GM12801 (cell line): ENCODE results near the gene C1QL2.

Experiments
- TF ChIP-seq, protein P1 (sequence below): IDR thresholded peaks from one replicate; pipeline ENCODE4 v1.5.1; 2011; ENCODE audit warnings: control low read depth; ENCODE audit not compliant: insufficient read length; ENCODE audit errors: extremely low read depth

Gene C1QL2

GRCh38 chr2:119158563-119159347 lies at the start of gene C1QL2:
TSS of gene C1QL2 (minus strand) at chr2:119158751. CDS start at chr2:119158269, 482 bp downstream.
- TF ChIP-seq, protein P1, sequence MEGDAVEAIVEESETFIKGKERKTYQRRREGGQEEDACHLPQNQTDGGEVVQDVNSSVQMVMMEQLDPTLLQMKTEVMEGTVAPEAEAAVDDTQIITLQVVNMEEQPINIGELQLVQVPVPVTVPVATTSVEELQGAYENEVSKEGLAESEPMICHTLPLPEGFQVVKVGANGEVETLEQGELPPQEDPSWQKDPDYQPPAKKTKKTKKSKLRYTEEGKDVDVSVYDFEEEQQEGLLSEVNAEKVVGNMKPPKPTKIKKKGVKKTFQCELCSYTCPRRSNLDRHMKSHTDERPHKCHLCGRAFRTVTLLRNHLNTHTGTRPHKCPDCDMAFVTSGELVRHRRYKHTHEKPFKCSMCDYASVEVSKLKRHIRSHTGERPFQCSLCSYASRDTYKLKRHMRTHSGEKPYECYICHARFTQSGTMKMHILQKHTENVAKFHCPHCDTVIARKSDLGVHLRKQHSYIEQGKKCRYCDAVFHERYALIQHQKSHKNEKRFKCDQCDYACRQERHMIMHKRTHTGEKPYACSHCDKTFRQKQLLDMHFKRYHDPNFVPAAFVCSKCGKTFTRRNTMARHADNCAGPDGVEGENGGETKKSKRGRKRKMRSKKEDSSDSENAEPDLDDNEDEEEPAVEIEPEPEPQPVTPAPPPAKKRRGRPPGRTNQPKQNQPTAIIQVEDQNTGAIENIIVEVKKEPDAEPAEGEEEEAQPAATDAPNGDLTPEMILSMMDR: no peak

DNA sequence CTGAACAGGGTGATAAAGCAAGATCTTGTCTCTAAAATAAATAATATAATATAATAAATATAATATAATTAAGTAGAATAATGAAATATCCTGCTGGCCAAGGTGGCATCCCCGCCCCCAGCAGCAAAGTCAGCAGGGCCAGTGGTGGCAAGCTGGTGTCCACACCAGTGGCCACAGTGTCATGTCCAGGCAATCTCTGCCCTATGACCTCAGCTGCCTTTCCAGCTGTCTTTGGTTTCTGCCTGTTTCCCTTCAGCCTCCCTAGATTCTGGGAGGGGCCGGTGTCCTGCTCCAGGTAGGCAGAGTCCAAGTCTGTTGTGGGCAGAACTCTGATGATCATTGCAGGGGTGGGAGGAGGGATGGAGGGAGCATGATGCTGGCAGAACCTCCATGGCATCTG lies 48.9 kb upstream of the C1QL2 start:
- TF ChIP-seq, protein P1: no peak

GRCh38 chr2:119206201-119206600 lies 47.6 kb upstream of the C1QL2 start:
- TF ChIP-seq, protein P1: no peak

- TF ChIP-seq, protein P1: no peak
Observed at GRCh38 chr2:119205001-119205706, 46.6 kb upstream of the C1QL2 start.

DNA sequence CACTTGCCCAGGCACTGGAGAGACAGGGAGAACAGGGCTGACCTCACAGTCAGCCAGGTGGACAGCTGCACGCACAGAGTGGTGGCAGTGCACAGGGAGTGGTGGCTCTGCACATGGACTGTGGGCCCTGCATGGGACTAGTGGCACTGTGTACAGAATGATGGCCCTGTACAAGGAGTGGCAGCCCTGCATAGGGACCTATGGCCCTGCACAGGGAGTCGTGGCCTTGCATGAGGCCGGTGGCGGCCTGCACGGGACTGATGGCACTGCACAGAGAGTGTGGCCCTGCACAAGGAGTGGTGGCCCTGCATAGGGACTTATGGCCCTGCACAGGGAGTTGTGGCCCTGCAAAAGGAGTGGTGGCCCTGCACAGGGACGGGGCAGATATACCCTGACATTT lies 46.0 kb upstream of the C1QL2 start:
- TF ChIP-seq, protein P1: no peak

GRCh38 chr2:119202610-119203310 lies 44.2 kb upstream of the C1QL2 start:
- TF ChIP-seq, protein P1: no peak

- TF ChIP-seq, protein P1: no peak
Observed at GRCh38 chr2:119201815-119202214, 43.3 kb upstream of the C1QL2 start.
